Measurements from ENCODE around the gene RABGAP1L. TPM values are rescaled to one million over a fixed set of nuclear protein-coding genes. Genes with fewer than 3 reads are reported as not detected.

RABGAP1L gene
- total RNA-seq, 1 donor from 2014 or later: 83.9 TPM

GRCh38 chr1:174269989-174270651, 110.8 kb downstream of the RABGAP1L start:
- H3K9me3 ChIP-seq: no peaks in the 10 kb centered on the region
- ATAC-seq: no peak
- no peak overlapping the region for H3K27ac ChIP-seq
- H3K27me3 ChIP-seq (ENCODE audit: low read depth): no peaks in the 10 kb centered on the region
- H3K36me3 ChIP-seq: no peaks in the 10 kb centered on the region
- H3K4me3 ChIP-seq: no peak overlapping the region
- TF ChIP-seq CTCF (IDR thresholded peaks at IDR 0.05): no peak
- intact Hi-C loops (cut with DNase I): no loop called here
- DNase-seq: no peak
- H3K4me1 ChIP-seq: peaks cover 4% of the 10 kb centered on the region

GRCh38 chr1:174273190-174273589, 113.9 kb downstream of the RABGAP1L start:
- no peaks in the 10 kb centered on the region for H3K36me3 ChIP-seq
- intact Hi-C loops (cut with DNase I): no loop called here
- H3K27me3 ChIP-seq (ENCODE audit: low read depth): no peaks in the 10 kb centered on the region
- TF ChIP-seq CTCF (IDR thresholded peaks at IDR 0.05): no peak
- H3K4me1 ChIP-seq: no peaks in the 10 kb centered on the region
- ATAC-seq: no peak
- no peak for DNase-seq
- H3K27ac ChIP-seq: no peak overlapping the region
- no peaks in the 10 kb centered on the region for H3K9me3 ChIP-seq
- H3K4me3 ChIP-seq: no peak overlapping the region

DNA sequence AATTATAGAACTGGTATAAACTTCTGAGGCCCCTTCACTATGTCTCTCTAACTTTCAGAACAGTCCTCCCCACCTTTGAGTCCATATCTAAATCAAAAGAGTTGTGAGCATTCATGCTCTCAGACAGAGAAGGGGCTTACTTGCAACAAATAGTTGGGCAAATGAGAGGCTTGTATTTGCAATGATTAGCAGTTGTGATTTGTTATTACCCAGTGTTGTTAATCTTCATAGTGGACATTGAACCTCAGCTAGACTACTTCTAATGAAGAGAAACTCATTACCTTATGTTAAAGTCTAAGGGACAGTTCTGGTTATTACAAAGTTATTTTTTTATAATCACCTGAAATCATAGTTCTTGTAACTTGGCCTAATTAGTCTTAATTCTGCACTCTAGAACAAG, 114.5 kb downstream of the RABGAP1L start:
- intact Hi-C loops (cut with DNase I): no loop called here
- Histone ChIP-seq H3K36me3 (no peaks in the 10 kb centered on the region), H3K9me3 (no peaks in the 10 kb centered on the region), H3K27ac (no peak overlapping the region), H3K27me3 (ENCODE audit: low read depth) (no peaks in the 10 kb centered on the region), H3K4me3 (no peak overlapping the region), H3K4me1 (no peaks in the 10 kb centered on the region)
- TF ChIP-seq CTCF (IDR thresholded peaks at IDR 0.05): no peak
- DNase-seq (no peak), ATAC-seq (no peak)

DNA sequence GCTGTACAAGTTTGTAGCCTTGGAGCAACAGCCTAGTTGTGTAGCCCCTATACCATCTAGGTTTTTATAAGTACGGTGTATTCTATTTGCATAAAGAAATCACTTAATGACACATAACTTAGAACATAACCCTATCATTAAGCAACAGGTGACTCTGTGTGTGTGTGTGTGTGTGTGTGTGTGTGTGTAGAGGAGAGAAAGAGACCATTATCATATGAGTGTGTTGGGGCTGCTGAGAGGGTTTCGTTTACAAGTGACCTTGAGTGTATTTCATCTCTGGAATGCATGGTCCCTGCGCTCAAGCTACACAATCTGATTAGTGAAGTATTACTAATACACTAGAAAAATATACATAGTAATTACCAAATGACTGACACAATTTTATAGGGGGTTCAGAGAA, 115.1 kb downstream of the RABGAP1L start:
- DNase-seq (no peak), ATAC-seq (no peak)
- H3K27me3 ChIP-seq (ENCODE audit: low read depth): no peaks in the 10 kb centered on the region
- H3K4me1 ChIP-seq: no peaks in the 10 kb centered on the region
- H3K9me3 ChIP-seq: no peaks in the 10 kb centered on the region
- H3K36me3 ChIP-seq: no peaks in the 10 kb centered on the region
- intact Hi-C loops (cut with DNase I): no loop called here
- H3K4me3 ChIP-seq: no peak overlapping the region
- H3K27ac ChIP-seq: no peak overlapping the region
- no peak for TF ChIP-seq CTCF (IDR thresholded peaks at IDR 0.05)

GRCh38 chr1:174274884-174275283, 115.6 kb downstream of the RABGAP1L start:
- Histone ChIP-seq H3K4me3 (no peak overlapping the region), H3K27me3 (ENCODE audit: low read depth) (no peaks in the 10 kb centered on the region), H3K4me1 (no peaks in the 10 kb centered on the region), H3K27ac (no peak overlapping the region), H3K9me3 (no peaks in the 10 kb centered on the region), H3K36me3 (no peaks in the 10 kb centered on the region)
- ATAC-seq: no peak
- intact Hi-C loops (cut with DNase I): no loop called here
- TF ChIP-seq CTCF (IDR thresholded peaks at IDR 0.05): no peak
- DNase-seq: no peak
